ENCODE results near the gene EEF1G. TPM values are rescaled to one million over a fixed set of nuclear protein-coding genes. Genes with fewer than 3 reads are reported as not detected.

EEF1G gene
- total and polyA plus RNA-seq, 9 of the 15 experiments (the other 6 are each of a cell fraction or from before 2014, with no cell fraction given): 985 to 2,349 (median 2,035) TPM

DNA sequence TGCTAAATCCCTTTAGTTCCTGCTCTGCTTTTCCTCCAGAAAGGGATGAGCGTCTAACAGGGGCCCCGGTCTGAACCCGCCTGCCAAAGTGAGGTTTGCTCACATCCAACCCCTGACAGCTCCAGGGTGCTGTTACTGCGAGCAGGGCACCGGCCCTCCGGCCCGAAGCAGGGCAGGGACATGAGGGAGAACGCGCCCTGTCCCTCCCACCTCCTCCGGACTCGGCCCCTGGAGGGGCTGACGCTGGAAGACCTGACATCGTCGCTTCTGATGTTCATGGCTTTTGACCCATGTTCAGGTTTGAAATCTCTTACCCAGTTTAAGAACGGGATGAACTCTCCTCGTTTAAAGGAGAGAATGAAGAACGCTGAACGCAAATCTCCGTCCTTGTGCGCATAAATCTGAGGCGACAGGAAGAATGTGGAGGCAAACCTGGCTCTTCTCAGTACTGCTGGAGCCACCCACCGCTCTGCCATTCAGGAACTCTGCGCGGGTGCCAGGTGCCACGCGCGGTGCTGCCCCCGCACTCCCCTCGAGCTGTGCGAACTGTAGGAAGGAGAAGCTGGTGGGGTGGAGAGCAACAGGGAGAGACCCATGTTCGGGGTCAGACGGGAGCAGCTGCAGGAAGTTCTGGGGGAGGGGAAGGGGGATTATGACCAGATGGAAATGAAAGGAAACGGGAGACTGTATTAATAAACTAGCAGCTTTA is 826 bp upstream of the EEF1G start (continued):
- TF ChIP-seq, protein P1, sequence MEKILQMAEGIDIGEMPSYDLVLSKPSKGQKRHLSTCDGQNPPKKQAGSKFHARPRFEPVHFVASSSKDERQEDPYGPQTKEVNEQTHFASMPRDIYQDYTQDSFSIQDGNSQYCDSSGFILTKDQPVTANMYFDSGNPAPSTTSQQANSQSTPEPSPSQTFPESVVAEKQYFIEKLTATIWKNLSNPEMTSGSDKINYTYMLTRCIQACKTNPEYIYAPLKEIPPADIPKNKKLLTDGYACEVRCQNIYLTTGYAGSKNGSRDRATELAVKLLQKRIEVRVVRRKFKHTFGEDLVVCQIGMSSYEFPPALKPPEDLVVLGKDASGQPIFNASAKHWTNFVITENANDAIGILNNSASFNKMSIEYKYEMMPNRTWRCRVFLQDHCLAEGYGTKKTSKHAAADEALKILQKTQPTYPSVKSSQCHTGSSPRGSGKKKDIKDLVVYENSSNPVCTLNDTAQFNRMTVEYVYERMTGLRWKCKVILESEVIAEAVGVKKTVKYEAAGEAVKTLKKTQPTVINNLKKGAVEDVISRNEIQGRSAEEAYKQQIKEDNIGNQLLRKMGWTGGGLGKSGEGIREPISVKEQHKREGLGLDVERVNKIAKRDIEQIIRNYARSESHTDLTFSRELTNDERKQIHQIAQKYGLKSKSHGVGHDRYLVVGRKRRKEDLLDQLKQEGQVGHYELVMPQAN (IDR thresholded peaks at IDR 0.05; ENCODE audit: borderline replicate concordance): peak; percentile 29; the same call in 1 of the 2 replicates
- TF ChIP-seq NFIX (CRISPR knock-in tag; IDR thresholded peaks at IDR 0.05; ENCODE audit: low read depth) (no peak), SRF (CRISPR knock-in tag; IDR thresholded peaks at IDR 0.05) (no peak), HNRNPH1 (optimal IDR thresholded peaks at IDR 0.05; ENCODE audit: low read depth, low read length) (no peak), ATF6 (CRISPR knock-in tag; IDR thresholded peaks at IDR 0.05) (no peak), OTX1 (CRISPR knock-in tag; IDR thresholded peaks at IDR 0.05) (no peak), ZNF695 (CRISPR knock-in tag; IDR thresholded peaks at IDR 0.05) (no peak), CBFA2T2 (conservative IDR thresholded peaks at IDR 0.05) (no peak), FOXK2 (conservative IDR thresholded peaks at IDR 0.05 in 1 of 2, IDR thresholded peaks at IDR 0.05 in 1 of 2; ENCODE audit: low read depth in 2 of 2) (no peak), BRD9 (IDR thresholded peaks at IDR 0.05; ENCODE audit: low read depth, partially characterized antibody) (no peak), ATF4 (CRISPR knock-in tag; IDR thresholded peaks at IDR 0.05) (peak; percentile 30; the same call in 1 of the 2 replicates), SRSF9 (IDR thresholded peaks at IDR 0.05; ENCODE audit: borderline replicate concordance, low read depth, low read length) (no peak), E2F4 (CRISPR knock-in tag; IDR thresholded peaks at IDR 0.05; ENCODE audit: low read depth) (0 out of 2 replicates have a peak, but pooled peaks have one; percentile 27), POU5F1 (IDR thresholded peaks at IDR 0.05; ENCODE audit: borderline replicate concordance, low read depth, low read length, partially characterized antibody) (no peak)
- TF ChIP-seq, protein P2, sequence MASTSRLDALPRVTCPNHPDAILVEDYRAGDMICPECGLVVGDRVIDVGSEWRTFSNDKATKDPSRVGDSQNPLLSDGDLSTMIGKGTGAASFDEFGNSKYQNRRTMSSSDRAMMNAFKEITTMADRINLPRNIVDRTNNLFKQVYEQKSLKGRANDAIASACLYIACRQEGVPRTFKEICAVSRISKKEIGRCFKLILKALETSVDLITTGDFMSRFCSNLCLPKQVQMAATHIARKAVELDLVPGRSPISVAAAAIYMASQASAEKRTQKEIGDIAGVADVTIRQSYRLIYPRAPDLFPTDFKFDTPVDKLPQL (IDR thresholded peaks at IDR 0.05; ENCODE audit: extremely low read depth, insufficient read length): no peak
- TF ChIP-seq, protein P3, sequence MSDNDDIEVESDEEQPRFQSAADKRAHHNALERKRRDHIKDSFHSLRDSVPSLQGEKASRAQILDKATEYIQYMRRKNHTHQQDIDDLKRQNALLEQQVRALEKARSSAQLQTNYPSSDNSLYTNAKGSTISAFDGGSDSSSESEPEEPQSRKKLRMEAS (CRISPR knock-in tag; IDR thresholded peaks at IDR 0.05): no peak
- TF ChIP-seq, protein P4, sequence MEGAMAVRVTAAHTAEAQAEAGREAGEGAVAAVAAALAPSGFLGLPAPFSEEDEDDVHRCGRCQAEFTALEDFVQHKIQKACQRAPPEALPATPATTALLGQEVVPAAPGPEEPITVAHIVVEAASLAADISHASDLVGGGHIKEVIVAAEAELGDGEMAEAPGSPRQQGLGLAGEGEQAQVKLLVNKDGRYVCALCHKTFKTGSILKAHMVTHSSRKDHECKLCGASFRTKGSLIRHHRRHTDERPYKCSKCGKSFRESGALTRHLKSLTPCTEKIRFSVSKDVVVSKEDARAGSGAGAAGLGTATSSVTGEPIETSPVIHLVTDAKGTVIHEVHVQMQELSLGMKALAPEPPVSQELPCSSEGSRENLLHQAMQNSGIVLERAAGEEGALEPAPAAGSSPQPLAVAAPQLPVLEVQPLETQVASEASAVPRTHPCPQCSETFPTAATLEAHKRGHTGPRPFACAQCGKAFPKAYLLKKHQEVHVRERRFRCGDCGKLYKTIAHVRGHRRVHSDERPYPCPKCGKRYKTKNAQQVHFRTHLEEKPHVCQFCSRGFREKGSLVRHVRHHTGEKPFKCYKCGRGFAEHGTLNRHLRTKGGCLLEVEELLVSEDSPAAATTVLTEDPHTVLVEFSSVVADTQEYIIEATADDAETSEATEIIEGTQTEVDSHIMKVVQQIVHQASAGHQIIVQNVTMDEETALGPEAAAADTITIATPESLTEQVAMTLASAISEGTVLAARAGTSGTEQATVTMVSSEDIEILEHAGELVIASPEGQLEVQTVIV (CRISPR knock-in tag; IDR thresholded peaks at IDR 0.05; ENCODE audit: borderline replicate concordance): no peak

Data from K562 (cell line).